WTC11 (cell line): ENCODE measurements around the gene FEV. TPM values are rescaled to one million over a fixed set of nuclear protein-coding genes. Genes with fewer than 3 reads are reported as not detected.

Experiments used
- ATAC-seq: fragments of 200-7000 bp; cut with Tn5 transposase; 2 replicates; pipeline ENCODE4 v1.10.0; 2021; ENCODE audit warnings: mild to moderate bottlenecking, moderate library complexity
- CTCF ChIA-PET: fragments of 300-600 bp; sonication (Branson Sonifier 250); formaldehyde crosslinking; loops from one replicate; lab custom pipeline; 2021; ENCODE audit warnings: antibody characterized with exemption; lab: Charles Lee
- POLR2A ChIA-PET: fragments of 350-600 bp; sonication (Branson Sonifier 250); formaldehyde crosslinking; loops from one replicate; lab custom pipeline; 2021; ENCODE audit warnings: antibody characterized with exemption; lab: Charles Lee
- DNase-seq: peaks from one replicate; pipeline ENCODE4 v3.0.0; 2021; ENCODE audit warnings: low spot score
- H3K27ac Mint-ChIP-seq: 2 replicates; pipeline ENCODE4 v1.8.0; 2021; ENCODE audit warnings: mixed read lengths
- H3K27me3 Mint-ChIP-seq: 2 replicates; pipeline ENCODE4 v1.8.0; 2021; ENCODE audit warnings: low read depth, mild to moderate bottlenecking, moderate library complexity, mixed read lengths
- H3K36me3 Mint-ChIP-seq: 2 replicates; pipeline ENCODE4 v1.8.0; 2021; ENCODE audit warnings: mixed read lengths
- H3K4me1 Mint-ChIP-seq: 2 replicates; pipeline ENCODE4 v1.8.0; 2022; ENCODE audit warnings: mixed read lengths
- H3K4me3 Mint-ChIP-seq: 2 replicates; pipeline ENCODE4 v1.8.0; 2021; ENCODE audit warnings: mild to moderate bottlenecking, moderate library complexity, mixed read lengths
- H3K9me3 Mint-ChIP-seq: 2 replicates; pipeline ENCODE4 v1.8.0; 2021; ENCODE audit warnings: mixed read lengths
- ATF2 ChIP-seq: sonication (generic); formaldehyde crosslinking; IDR thresholded peaks from 2 replicates; pipeline ENCODE4 v1.8.1; 2022; ENCODE audit warnings: low read depth, missing genetic modification reagents, borderline replicate concordance
- ATF3 ChIP-seq: sonication (generic); formaldehyde crosslinking; conservative IDR thresholded peaks from 2 replicates; pipeline ENCODE4 v1.8.1; 2022; ENCODE audit warnings: mild to moderate bottlenecking, missing genetic modification reagents
- E2F1 ChIP-seq: sonication (generic); formaldehyde crosslinking; IDR thresholded peaks from 2 replicates; pipeline ENCODE4 v1.8.0; 2022; ENCODE audit warnings: mild to moderate bottlenecking, missing genetic modification reagents
- E2F5 ChIP-seq: sonication (generic); formaldehyde crosslinking; IDR thresholded peaks from 2 replicates; pipeline ENCODE4 v1.8.1; 2022; ENCODE audit warnings: mild to moderate bottlenecking, moderate library complexity, missing genetic modification reagents
- FOXP1 ChIP-seq: sonication (generic); formaldehyde crosslinking; IDR thresholded peaks from 2 replicates; pipeline ENCODE4 v1.8.0; 2022; ENCODE audit warnings: missing genetic modification reagents, mild to moderate bottlenecking, moderate library complexity, borderline replicate concordance
- GABPB1 ChIP-seq: sonication (generic); formaldehyde crosslinking; IDR thresholded peaks from 2 replicates; pipeline ENCODE4 v1.8.1; 2023; ENCODE audit warnings: mild to moderate bottlenecking, missing genetic modification reagents
- JAZF1 ChIP-seq: fragments of 250-450 bp; sonication (Bioruptor Pico); IDR thresholded peaks from 2 replicates; pipeline ENCODE4 v1.9.0; 2021; ENCODE audit warnings: moderate library complexity, mild to moderate bottlenecking, inconsistent platforms
- NFATC4 ChIP-seq: fragments of 250-450 bp; sonication (Bioruptor Pico); IDR thresholded peaks from 2 replicates; pipeline ENCODE4 v1.9.0; 2021; ENCODE audit warnings: mild to moderate bottlenecking
- NR2C2 ChIP-seq: sonication (generic); formaldehyde crosslinking; IDR thresholded peaks from 2 replicates; pipeline ENCODE4 v1.8.0; 2022; ENCODE audit warnings: mild to moderate bottlenecking, missing genetic modification reagents
- PRDM15 ChIP-seq: sonication (generic); formaldehyde crosslinking; IDR thresholded peaks from 2 replicates; pipeline ENCODE4 v1.8.0; 2022; ENCODE audit warnings: missing genetic modification reagents
- RORB ChIP-seq: fragments of 250-450 bp; sonication (Bioruptor Pico); IDR thresholded peaks from 2 replicates; pipeline ENCODE4 v1.9.0; 2021; ENCODE audit warnings: mild to moderate bottlenecking
- ZNF281 ChIP-seq: sonication (generic); formaldehyde crosslinking; IDR thresholded peaks from 2 replicates; pipeline ENCODE4 v1.8.0; 2023; ENCODE audit warnings: mild to moderate bottlenecking, missing genetic modification reagents
- ZNF396 ChIP-seq: fragments of 250-450 bp; sonication (Bioruptor Pico); IDR thresholded peaks from 2 replicates; pipeline ENCODE4 v1.8.0; 2021; ENCODE audit warnings: mild to moderate bottlenecking, moderate library complexity, borderline replicate concordance
- total RNA-seq: library from RNA; stranded (reverse); gene quantifications from 3 replicates; pipeline ENCODE4 v1.2.3, GENCODE V29; 2021

Gene FEV
- total RNA-seq, 1 experiment from 2014 or later = not detected

GRCh38 chr2:219002395-219003266, 17.6 kb upstream of the FEV start (continued):
- no peak for TF ChIP-seq ZNF396
- TF ChIP-seq JAZF1 (CRISPR knock-in tag) = no peak
- no peak for TF ChIP-seq NR2C2 (CRISPR knock-in tag)
- TF ChIP-seq ATF3 (CRISPR knock-in tag) = no peak
- TF ChIP-seq E2F1 = 0 out of 2 replicates have a peak, but pooled peaks have one; percentile 23
- TF ChIP-seq ZNF281 = peak; percentile 62; the same call in 1 of the 2 replicates
- peak; percentile 48; the same call in 1 of the 2 replicates for TF ChIP-seq E2F5 (CRISPR knock-in tag)
- TF ChIP-seq ATF2 (CRISPR knock-in tag) = no peak

- DNase-seq (peak; percentile 63), ATAC-seq (peak; percentile 11)
- Mint-ChIP-seq H3K4me1 (peaks cover 22% of the 10 kb centered on the region), H3K4me3 (peak overlapping the region; percentile 83), H3K36me3 (no peaks in the 10 kb centered on the region), H3K27me3 (peaks cover 100% of the 10 kb centered on the region), H3K27ac (no peak overlapping the region), H3K9me3 (no peaks in the 10 kb centered on the region)
- ChIA-PET CTCF (interaction anchor here (0.5 to 5.5 kb wide), 44 partner anchors 9 to 385 kb away, joined by 3 to 112 read pairs (median 7); partner anchors contain the start of genes CRYBA2, DNAJB2, FEV and IHH), POLR2A (interaction anchor here (1.2 kb wide), 1 partner anchor 22 kb away, joined by 5 read pairs; no protein-coding TSS in a partner anchor)
- TF ChIP-seq GABPB1 (CRISPR knock-in tag) (peak; percentile 59; the same call in 1 of the 2 replicates), RORB (CRISPR knock-in tag) (peak; percentile 87; the same call in 1 of the 2 replicates), NFATC4 (CRISPR knock-in tag) (no peak)
These were observed 16.8 kb upstream of the FEV start for GRCh38 chr2:219001577-219002394.

GRCh38 chr2:219001100-219001576, 16.2 kb upstream of the FEV start:
- no peak for DNase-seq
- peaks cover 100% of the 10 kb centered on the region for H3K27me3 Mint-ChIP-seq
- peaks cover 23% of the 10 kb centered on the region for H3K4me1 Mint-ChIP-seq
- ChIA-PET CTCF (interaction anchor here (0.9 to 5.5 kb wide), 26 partner anchors 9 to 293 kb away, joined by 3 to 112 read pairs (median 9); partner anchors contain the start of genes CRYBA2, DNAJB2 and IHH), POLR2A (no interaction called here)
- no peaks in the 10 kb centered on the region for H3K36me3 Mint-ChIP-seq
- peak overlapping the region; percentile 43 for H3K4me3 Mint-ChIP-seq
- TF ChIP-seq FOXP1 (CRISPR knock-in tag) (no peak), PRDM15 (CRISPR knock-in tag) (peak; percentile 36; the same call in 1 of the 2 replicates)
- TF ChIP-seq, all 79 proteins: peak for 1
- no peak for ATAC-seq
- no peaks in the 10 kb centered on the region for H3K9me3 Mint-ChIP-seq
- H3K27ac Mint-ChIP-seq = no peak overlapping the region
